Stimulated activated CD4-positive, alpha-beta T cell treated with anti-CD3 and anti-CD28 coated beads, TNF-alpha, amount 100 ng/mL, for 24 hours (primary cell): Measurements from ENCODE around the gene KCNK16.

Source experiments
- DNase-seq, 3 experiments: peaks; one replicate each; pipeline ENCODE4 v3.0.0-alpha.2; 2020; ENCODE audit warnings: low read depth in 3 of 3

Gene KCNK16

GRCh38 chr6:39341937-39342336 lies 19.4 kb upstream of the KCNK16 start:
- DNase-seq, result no peak

GRCh38 chr6:39341352-39341751 lies 18.9 kb upstream of the KCNK16 start:
- DNase-seq, result no peak

GRCh38 chr6:39339868-39340550 lies 17.5 kb upstream of the KCNK16 start:
- no peak for DNase-seq

GRCh38 chr6:39339096-39339867 lies 16.8 kb upstream of the KCNK16 start:
- no peak for DNase-seq

GRCh38 chr6:39338397-39338796 lies 15.9 kb upstream of the KCNK16 start:
- no peak for DNase-seq

GRCh38 chr6:39335780-39336545 lies 13.5 kb upstream of the KCNK16 start:
- no peak for DNase-seq

- DNase-seq, result no peak
These were observed 11.3 kb upstream of the KCNK16 start for GRCh38 chr6:39333644-39334438.

GRCh38 chr6:39330476-39330875 lies 8.0 kb upstream of the KCNK16 start:
- DNase-seq, result no peak

- DNase-seq, result no peak
These were observed 7.6 kb upstream of the KCNK16 start for GRCh38 chr6:39330057-39330456.

- DNase-seq, result no peak
These were observed 5.6 kb upstream of the KCNK16 start for GRCh38 chr6:39328066-39328465.

- no peak for DNase-seq
These were observed 5.0 kb upstream of the KCNK16 start for GRCh38 chr6:39327507-39327906.

- no peak for DNase-seq
These were observed 741 bp downstream of the KCNK16 start for GRCh38 chr6:39321761-39322160.

GRCh38 chr6:39320363-39320984 lies 2.0 kb downstream of the KCNK16 start:
- DNase-seq, result no peak

- no peak for DNase-seq
These were observed 2.7 kb downstream of the KCNK16 start for GRCh38 chr6:39319621-39320362.

GRCh38 chr6:39317256-39317655 lies 5.2 kb downstream of the KCNK16 start:
- DNase-seq, result no peak

GRCh38 chr6:39314273-39314795 lies 8.2 kb downstream of the KCNK16 start, which contains the start of gene KCNK17:
Gene KCNK17 (minus strand): TSS chr6:39314419. CDS start chr6:39314320, 99 bp downstream.
- no peak for DNase-seq

- DNase-seq, result no peak
These were observed 8.8 kb downstream of the KCNK16 start for GRCh38 chr6:39313526-39314272.

- DNase-seq, result no peak
These were observed 9.5 kb downstream of the KCNK16 start for GRCh38 chr6:39312912-39313525.

- DNase-seq, result no peak
These were observed 12.0 kb downstream of the KCNK16 start for GRCh38 chr6:39310542-39310941.
